Measurements from ENCODE around the gene JAM3. TPM values are rescaled to one million over a fixed set of nuclear protein-coding genes. Genes with fewer than 3 reads are reported as not detected.

The JAM3 gene
- total RNA-seq, 2 experiments from 2014 or later = 13.5 to 15.3 TPM

DNA sequence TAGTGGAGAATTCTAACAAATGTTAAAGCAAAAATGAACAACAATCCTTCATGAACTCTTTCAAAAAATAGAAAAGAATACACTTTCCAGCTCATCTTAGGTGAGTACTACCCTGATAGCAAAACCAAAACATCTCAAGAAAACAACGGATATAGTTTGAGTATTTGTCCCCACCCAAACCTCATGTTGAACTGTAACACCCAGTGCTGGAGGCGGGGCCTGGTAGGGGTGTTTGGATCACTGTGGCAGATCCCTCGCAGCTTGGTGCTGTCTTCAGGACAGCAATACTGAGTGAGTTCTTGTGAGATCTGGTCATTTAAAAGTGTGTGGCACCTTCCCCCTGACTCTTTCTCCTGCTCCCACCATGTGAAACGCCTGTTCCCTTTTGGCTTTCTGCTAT lies 127.9 kb downstream of the JAM3 start:
- intact Hi-C loops (cut with DNase I, micrococcal nuclease) = no loop called here
- POLR2A ChIA-PET = interaction anchor here (0.7 to 1.2 kb wide), 2 partner anchors 9 to 27 kb away, joined by 3 to 5 read pairs; partner anchors contain the start of genes NCAPD3 and VPS26B
- Histone ChIP-seq H3K9me3 (ENCODE audit: control insufficient read depth in 1 of 2, insufficient read depth in 1 of 2, low read length in 2 of 2) (no peaks in the 10 kb centered on the region), H3K4me1 (ENCODE audit: insufficient read depth, low read length) (no peaks in the 10 kb centered on the region), H3K27ac (ENCODE audit: low read depth in 1 of 2, low read length in 2 of 2) (no peak overlapping the region), H3K4me3 (ENCODE audit: low read length) (no peak overlapping the region), H3K36me3 (ENCODE audit: insufficient read depth, low read length) (peaks cover 47% of the 10 kb centered on the region), H3K27me3 (ENCODE audit: control insufficient read depth in 1 of 2, insufficient read depth in 2 of 2, low read length in 2 of 2) (no peaks in the 10 kb centered on the region)
- peak overlapping the region; percentile 51 for H3K4me3 Mint-ChIP-seq
- CTCF ChIA-PET = no interaction called here
- ATAC-seq (ENCODE audit: poor library complexity) (peak; percentile 44), DNase-seq (peak in 5 of 14 experiments; percentile 8 to 58 (median 14))
- no peaks in the 10 kb centered on the region for H3K9me3 Mint-ChIP-seq
- H3K4me1 Mint-ChIP-seq (ENCODE audit: low read depth) = peaks cover 5% of the 10 kb centered on the region
- H3K27ac Mint-ChIP-seq = peak overlapping the region; percentile 35
- TF ChIP-seq, protein P1, sequence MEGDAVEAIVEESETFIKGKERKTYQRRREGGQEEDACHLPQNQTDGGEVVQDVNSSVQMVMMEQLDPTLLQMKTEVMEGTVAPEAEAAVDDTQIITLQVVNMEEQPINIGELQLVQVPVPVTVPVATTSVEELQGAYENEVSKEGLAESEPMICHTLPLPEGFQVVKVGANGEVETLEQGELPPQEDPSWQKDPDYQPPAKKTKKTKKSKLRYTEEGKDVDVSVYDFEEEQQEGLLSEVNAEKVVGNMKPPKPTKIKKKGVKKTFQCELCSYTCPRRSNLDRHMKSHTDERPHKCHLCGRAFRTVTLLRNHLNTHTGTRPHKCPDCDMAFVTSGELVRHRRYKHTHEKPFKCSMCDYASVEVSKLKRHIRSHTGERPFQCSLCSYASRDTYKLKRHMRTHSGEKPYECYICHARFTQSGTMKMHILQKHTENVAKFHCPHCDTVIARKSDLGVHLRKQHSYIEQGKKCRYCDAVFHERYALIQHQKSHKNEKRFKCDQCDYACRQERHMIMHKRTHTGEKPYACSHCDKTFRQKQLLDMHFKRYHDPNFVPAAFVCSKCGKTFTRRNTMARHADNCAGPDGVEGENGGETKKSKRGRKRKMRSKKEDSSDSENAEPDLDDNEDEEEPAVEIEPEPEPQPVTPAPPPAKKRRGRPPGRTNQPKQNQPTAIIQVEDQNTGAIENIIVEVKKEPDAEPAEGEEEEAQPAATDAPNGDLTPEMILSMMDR (IDR thresholded peaks at IDR 0.05) = no peak
- no peaks in the 10 kb centered on the region for H3K27me3 Mint-ChIP-seq
- H3K36me3 Mint-ChIP-seq (ENCODE audit: low read depth) = peaks cover 90% of the 10 kb centered on the region

DNA sequence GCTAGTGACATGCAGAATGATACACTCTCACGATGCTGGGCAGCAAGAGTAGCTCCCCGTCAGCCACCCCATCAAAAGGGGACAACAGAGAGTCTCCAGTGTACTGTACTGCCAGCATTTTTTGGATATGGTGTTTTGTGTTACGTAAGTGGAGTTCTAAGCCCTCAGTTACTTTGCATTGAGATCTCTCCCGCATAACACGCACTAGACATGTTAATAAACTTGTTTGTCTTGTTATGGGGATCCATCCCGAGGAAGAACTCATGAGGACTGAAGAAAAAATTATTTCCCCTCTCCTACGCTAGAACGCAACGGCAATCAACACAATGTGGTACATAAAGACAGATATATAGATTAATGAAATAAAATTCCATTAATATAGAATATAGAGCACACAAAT lies 130.7 kb downstream of the JAM3 start:
- ChIA-PET CTCF (interaction anchor here (1.8 kb wide), 1 partner anchor 149 kb away, joined by 5 read pairs; no protein-coding TSS in a partner anchor), POLR2A (no interaction called here)
- peaks cover 90% of the 10 kb centered on the region for H3K36me3 Mint-ChIP-seq (ENCODE audit: low read depth)
- peaks cover 5% of the 10 kb centered on the region for H3K4me1 Mint-ChIP-seq (ENCODE audit: low read depth)
- no peak overlapping the region for H3K4me3 Mint-ChIP-seq
- DNase-seq (no peak), ATAC-seq (ENCODE audit: poor library complexity) (no peak)
- intact Hi-C loops (cut with DNase I, micrococcal nuclease) = no loop called here
- H3K27me3 ChIP-seq (ENCODE audit: control insufficient read depth in 1 of 2, insufficient read depth in 2 of 2, low read length in 2 of 2) = no peaks in the 10 kb centered on the region
- H3K9me3 Mint-ChIP-seq = no peaks in the 10 kb centered on the region
- H3K27ac Mint-ChIP-seq = no peak overlapping the region
- no peaks in the 10 kb centered on the region for H3K9me3 ChIP-seq (ENCODE audit: control insufficient read depth in 1 of 2, insufficient read depth in 1 of 2, low read length in 2 of 2)
- H3K4me1 ChIP-seq (ENCODE audit: insufficient read depth, low read length) = no peaks in the 10 kb centered on the region
- no peak overlapping the region for H3K4me3 ChIP-seq (ENCODE audit: low read length)
- no peaks in the 10 kb centered on the region for H3K27me3 Mint-ChIP-seq
- H3K36me3 ChIP-seq (ENCODE audit: insufficient read depth, low read length) = peaks cover 49% of the 10 kb centered on the region
- TF ChIP-seq, protein P1 (IDR thresholded peaks at IDR 0.05) = no peak
- H3K27ac ChIP-seq (ENCODE audit: low read depth in 1 of 2, low read length in 2 of 2) = no peak overlapping the region

DNA sequence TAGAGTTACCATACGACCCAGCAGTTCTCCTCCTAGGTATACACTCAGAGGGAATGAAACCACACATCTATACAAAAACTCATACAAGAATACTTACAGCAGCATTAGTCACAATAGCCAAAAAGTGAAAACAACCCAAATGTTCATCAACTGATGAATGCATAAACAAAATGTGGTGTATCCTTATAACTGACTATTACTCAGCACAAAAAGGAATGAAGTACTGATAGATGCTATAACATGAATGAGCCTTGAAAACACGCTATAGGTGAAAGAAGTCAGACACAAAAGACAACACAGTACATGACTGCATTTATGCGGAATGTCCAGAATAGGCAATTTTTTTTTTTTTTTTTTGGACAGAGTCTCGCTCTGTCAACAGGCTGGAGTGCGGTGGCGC lies 131.8 kb downstream of the JAM3 start:
- TF ChIP-seq, protein P1 (IDR thresholded peaks at IDR 0.05) = no peak
- no peak for DNase-seq
- POLR2A ChIA-PET = no interaction called here

More for the DNA sequence above, 131.8 kb downstream of the JAM3 start:
- Histone ChIP-seq H3K27ac (ENCODE audit: low read depth in 1 of 2, low read length in 2 of 2) (no peak overlapping the region), H3K4me3 (ENCODE audit: low read length) (no peak overlapping the region), H3K27me3 (ENCODE audit: control insufficient read depth in 1 of 2, insufficient read depth in 2 of 2, low read length in 2 of 2) (no peaks in the 10 kb centered on the region), H3K4me1 (ENCODE audit: insufficient read depth, low read length) (no peaks in the 10 kb centered on the region), H3K36me3 (ENCODE audit: insufficient read depth, low read length) (peaks cover 56% of the 10 kb centered on the region), H3K9me3 (ENCODE audit: control insufficient read depth in 1 of 2, insufficient read depth in 1 of 2, low read length in 2 of 2) (no peaks in the 10 kb centered on the region)
- ATAC-seq (ENCODE audit: poor library complexity) = no peak
- Mint-ChIP-seq H3K4me3 (no peak overlapping the region), H3K9me3 (no peaks in the 10 kb centered on the region), H3K27me3 (no peaks in the 10 kb centered on the region), H3K36me3 (ENCODE audit: low read depth) (peaks cover 94% of the 10 kb centered on the region), H3K4me1 (ENCODE audit: low read depth) (peaks cover 5% of the 10 kb centered on the region), H3K27ac (no peak overlapping the region)
- intact Hi-C loops (cut with DNase I, micrococcal nuclease) = no loop called here
- CTCF ChIA-PET = interaction anchor here (1.8 kb wide), 1 partner anchor 150 kb away, joined by 5 read pairs; no protein-coding TSS in a partner anchor

Other genes with a start within 250 kb of the JAM3 start
- not detected for gene SPATA19, start 223.6 kb upstream of the JAM3 start, total RNA-seq
- 10 to 100 TPM; 24.3 to 27.4 TPM for gene IGSF9B, start 112.1 kb upstream of the JAM3 start, total RNA-seq
- 10 to 100 TPM; 25.7 to 29.6 TPM for gene NCAPD3, start 154.9 kb downstream of the JAM3 start, total RNA-seq
- 10 to 100 TPM; 41.6 to 42.2 TPM for gene VPS26B, start 155.6 kb downstream of the JAM3 start, total RNA-seq
- gene THYN1, start 184.3 kb downstream of the JAM3 start, total RNA-seq = 10 to 100 TPM; 25.7 to 26.0 TPM
- 10 to 100 TPM; 15.0 to 16.3 TPM for gene ACAD8, start 184.5 kb downstream of the JAM3 start, total RNA-seq
- gene GLB1L3, start 207.3 kb downstream of the JAM3 start, total RNA-seq = 1 to 10 TPM; 1.3 to 1.5 TPM